A549 treated with Hydrocortisone at 1 μM for 4 hours (cell line): ENCODE data around the gene C11orf86. TPM values are rescaled to one million over a fixed set of nuclear protein-coding genes. Genes with fewer than 3 reads are reported as not detected.

ENCODE experiments used
- total RNA-seq: library from RNA; stranded (reverse); fragments of 200-300 nt; extraction: Qiagen RNA extraction; gene quantifications from 5 replicates; pipeline ENCODE4 v1.2.3, GENCODE V29; 2022

C11orf86 gene, protein sequence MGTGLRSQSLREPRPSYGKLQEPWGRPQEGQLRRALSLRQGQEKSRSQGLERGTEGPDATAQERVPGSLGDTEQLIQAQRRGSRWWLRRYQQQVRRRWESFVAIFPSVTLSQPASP
- 45.5 to 81.5 TPM (median 70.4 TPM) in 5 replicates for total RNA-seq

GRCh38 chr11:66974724-66975404, at the start of gene C11orf86:
C11orf86 (plus strand) TSS chr11:66975304; CDS start chr11:66975363, 59 bp downstream.

GRCh38 chr11:66958232-66958955, 16.7 kb upstream of the C11orf86 start, which contains the start of gene PC:
PC (minus strand) TSS chr11:66958383; CDS start chr11:66872159, 86,224 bp downstream.

GRCh38 chr11:67022961-67023956, 48.2 kb downstream of the C11orf86 start, which contains the start of gene SYT12:
SYT12 (plus strand) TSS chr11:67023134; CDS start chr11:67030145, 7,011 bp downstream.

Other genes with a start within 250 kb of the C11orf86 start
- gene SPTBN2, start 246.1 kb upstream of the C11orf86 start, total RNA-seq: 11.2 to 15.1 TPM (median 11.4 TPM) in 5 replicates
- 37.0 to 54.4 TPM (median 52.6 TPM) in 5 replicates for gene RCE1, start 131.9 kb upstream of the C11orf86 start, total RNA-seq
- gene LRFN4, start 118.2 kb upstream of the C11orf86 start, total RNA-seq: 95.7 to 124 TPM (median 107 TPM) in 5 replicates
- gene PC, start 16.9 kb upstream of the C11orf86 start, total RNA-seq: 32.4 to 42.9 TPM (median 38.0 TPM) in 5 replicates
- 18.1 to 22.6 TPM (median 22.2 TPM) in 5 replicates for gene SYT12, start 47.8 kb downstream of the C11orf86 start, total RNA-seq
- 33.3 to 54.8 TPM (median 44.0 TPM) in 5 replicates for gene RHOD, start 81.5 kb downstream of the C11orf86 start, total RNA-seq
- 42.3 to 51.2 TPM (median 43.7 TPM) in 5 replicates for gene KDM2A, start 144.0 kb downstream of the C11orf86 start, total RNA-seq